HG03342 (cell line): ENCODE results near the gene KIF6.

Experiments used
- ATAC-seq: cut with Tn5 transposase; IDR thresholded peaks from one replicate; pipeline ENCODE4 v1.9.1; 2021; ENCODE audit warnings: mild to moderate bottlenecking, moderate library complexity; ENCODE audit not compliant: unreplicated experiment

Gene KIF6

GRCh38 chr6:39666706-39667489, 58.3 kb downstream of the KIF6 start:
- no peak for ATAC-seq

GRCh38 chr6:39665861-39666260, 59.3 kb downstream of the KIF6 start:
- no peak for ATAC-seq

- ATAC-seq: no peak
Observed at GRCh38 chr6:39664173-39664572, 61.0 kb downstream of the KIF6 start.

GRCh38 chr6:39657355-39658135, 67.7 kb downstream of the KIF6 start:
- ATAC-seq: no peak

- no peak for ATAC-seq
Observed at GRCh38 chr6:39654121-39654520, 71.1 kb downstream of the KIF6 start.

- ATAC-seq: no peak
Observed at GRCh38 chr6:39653612-39654011, 71.6 kb downstream of the KIF6 start.

GRCh38 chr6:39649996-39650395, 75.2 kb downstream of the KIF6 start:
- ATAC-seq: no peak

- ATAC-seq: no peak
Observed at GRCh38 chr6:39646751-39647420, 78.3 kb downstream of the KIF6 start.

GRCh38 chr6:39642270-39642669, 82.9 kb downstream of the KIF6 start:
- ATAC-seq: no peak

- no peak for ATAC-seq
Observed at GRCh38 chr6:39638126-39638822, 86.9 kb downstream of the KIF6 start.

GRCh38 chr6:39634646-39635341, 90.4 kb downstream of the KIF6 start:
- no peak for ATAC-seq

- ATAC-seq: no peak
Observed at GRCh38 chr6:39625209-39625608, 100.0 kb downstream of the KIF6 start.

GRCh38 chr6:39623750-39624149, 101.5 kb downstream of the KIF6 start:
- no peak for ATAC-seq

- ATAC-seq: no peak
Observed at GRCh38 chr6:39617520-39617919, 107.7 kb downstream of the KIF6 start.

GRCh38 chr6:39617026-39617425, 108.2 kb downstream of the KIF6 start:
- ATAC-seq: no peak

- ATAC-seq: no peak
Observed at GRCh38 chr6:39615622-39616021, 109.6 kb downstream of the KIF6 start.

GRCh38 chr6:39614393-39614950, 110.7 kb downstream of the KIF6 start:
- no peak for ATAC-seq

- ATAC-seq: no peak
Observed at GRCh38 chr6:39610221-39610620, 115.0 kb downstream of the KIF6 start.

GRCh38 chr6:39608652-39609345, 116.4 kb downstream of the KIF6 start:
- ATAC-seq: peak; percentile 78
